GM19468 (cell line): ENCODE measurements around the gene CD99L2.

Experiments used
- ATAC-seq: cut with Tn5 transposase; IDR thresholded peaks from one replicate; pipeline ENCODE4 v1.9.1; 2021; ENCODE audit warnings: mild to moderate bottlenecking, moderate library complexity, moderate number of reproducible peaks; ENCODE audit not compliant: unreplicated experiment; ENCODE audit errors: extremely low read depth

CD99L2 gene

GRCh38 chrX:150719621-150720020, 178.8 kb downstream of the CD99L2 start:
- ATAC-seq = no peak
